Transverse colon (tissue), 4 donors: ENCODE results near the gene GPC5. TPM values are rescaled to one million over a fixed set of nuclear protein-coding genes. Genes with fewer than 3 reads are reported as not detected.

ENCODE experiments used
- DNase-seq: peaks from one replicate; pipeline ENCODE4 v3.0.0-alpha.2; 2019
- H3K27ac ChIP-seq, 4 donors: fragments of 200-600 bp; sonication (generic); 2 replicates each; pipeline ENCODE4 v1.5.1; 2016 to 2018; ENCODE audit warnings: inconsistent platforms in 4 of 4
- H3K27me3 ChIP-seq: fragments of 200-600 bp; sonication (generic); 2 replicates; pipeline ENCODE4 v1.5.1; 2017; ENCODE audit warnings: inconsistent platforms
- H3K36me3 ChIP-seq, 4 donors: fragments of 200-600 bp; sonication (generic); 2 replicates each; pipeline ENCODE4 v1.5.1; 2017 to 2019; ENCODE audit warnings: inconsistent platforms in 4 of 4
- H3K4me1 ChIP-seq, 4 donors: fragments of 200-600 bp; sonication (generic); 2 replicates each; pipeline ENCODE4 v1.5.1; 2017 to 2020; ENCODE audit warnings: inconsistent platforms in 4 of 4
- H3K4me3 ChIP-seq, 4 donors: fragments of 200-600 bp; sonication (generic); 1 replicate in 1 of 4; 2 replicates in 3 of 4; pipeline versions ENCODE4 v1.5.1 to v1.6.1; 2017 to 2019; ENCODE audit warnings: inconsistent platforms in 4 of 4
- H3K9me3 ChIP-seq, 2 donors: fragments of 200-600 bp; sonication (generic); 2 replicates each; pipeline ENCODE4 v1.5.1; 2017 to 2019; ENCODE audit warnings: inconsistent platforms in 2 of 2
- EP300 ChIP-seq: sonication (generic); formaldehyde crosslinking; IDR thresholded peaks from one replicate; pipeline ENCODE4 v1.6.1; 2017; ENCODE audit warnings: antibody characterized with exemption, low read depth
- POLR2A ChIP-seq: fragments of 450-650 bp; IDR thresholded peaks from one replicate; pipeline ENCODE4 v1.6.1; 2016; ENCODE audit warnings: antibody characterized with exemption, mild to moderate bottlenecking, moderate library complexity
- POLR2AphosphoS5 ChIP-seq, 3 donors: sonication (generic); formaldehyde crosslinking; IDR thresholded peaks; one replicate each; pipeline ENCODE4 v1.6.1; 2016; ENCODE audit warnings: antibody characterized with exemption in 3 of 3
- WGBS, 2 donors: methylation state at CpG; one replicate each; pipeline ENCODE4 v1.1.5; 2018; ENCODE audit warnings: low coverage in 1 of 2; 5-methylcytosine and 5-hydroxymethylcytosine counted together
- in situ Hi-C, 4 donors: fragments of 200-750 bp; cut with MboI; loops; one replicate each; pipeline versions ENCODE4 v1.15.0 to v1.15.1; 2017; ENCODE audit warnings: low sequenced_read_pairs in 3 of 4, low pct_ligation_motif_present in 1 of 4, low pct_unique_long_range_greater_than_20kb in 1 of 4
- intact Hi-C: fragments of 100-400 bp; cut with DNase I; formaldehyde crosslinking; loops from one replicate; pipeline ENCODE4 v1.15.1; 2023; ENCODE audit warnings: low total_unique reads
- total RNA-seq, 4 donors: library from RNA; depleted of rRNA; stranded (reverse); fragments of >200 nt; gene quantifications; one replicate each; pipeline ENCODE4 v1.1.0, GENCODE V29; 2016
- TF ChIP-seq, protein P1 (sequence below), 5 experiments: fragments of 200-600 bp in 3 of 5; fragments of 450-650 bp in 2 of 5; sonication (generic) in 3 of 5; IDR thresholded peaks; 1 replicate in 2 of 5; 2 replicates in 3 of 5; pipeline ENCODE4 v1.5.1; 2016 to 2017; ENCODE audit warnings: antibody characterized with exemption in 5 of 5, inconsistent platforms in 3 of 5, mild to moderate bottlenecking in 2 of 5, moderate library complexity in 1 of 5

Gene GPC5
- total RNA-seq, 4 donors from 2014 or later: 0.48 to 1.4 TPM; not detected in 2

DNA sequence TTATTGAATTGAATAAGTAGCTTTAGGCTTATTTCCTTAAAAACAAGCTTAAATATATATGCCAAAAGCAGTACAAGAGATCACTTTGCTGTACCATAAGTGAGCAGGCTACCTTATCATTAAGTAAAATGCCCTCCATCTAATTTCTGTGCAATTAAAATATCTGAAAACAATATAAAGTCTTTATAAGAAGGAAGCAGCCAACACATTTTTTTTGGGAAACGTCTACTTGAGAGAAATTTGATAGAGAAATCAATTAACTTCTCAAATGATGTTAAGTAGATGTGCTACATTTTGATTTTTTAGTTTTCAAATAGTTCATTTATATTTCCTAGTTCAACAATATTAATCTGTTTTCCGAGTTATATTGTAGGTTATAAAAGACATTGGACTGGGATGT lies 52.5 kb downstream of the GPC5 start:
- no peaks in the 10 kb centered on the region for H3K9me3 ChIP-seq
- intact Hi-C loops (no loop called here), in situ Hi-C loops (no loop called here)
- no peaks in the 10 kb centered on the region for H3K36me3 ChIP-seq
- no peaks in the 10 kb centered on the region for H3K27me3 ChIP-seq
- DNase-seq: no peak
- TF ChIP-seq POLR2A: no peak
- no peak for TF ChIP-seq EP300
- TF ChIP-seq POLR2AphosphoS5 (IDR thresholded peaks at IDR 0.05): no peak
- TF ChIP-seq, protein P1, sequence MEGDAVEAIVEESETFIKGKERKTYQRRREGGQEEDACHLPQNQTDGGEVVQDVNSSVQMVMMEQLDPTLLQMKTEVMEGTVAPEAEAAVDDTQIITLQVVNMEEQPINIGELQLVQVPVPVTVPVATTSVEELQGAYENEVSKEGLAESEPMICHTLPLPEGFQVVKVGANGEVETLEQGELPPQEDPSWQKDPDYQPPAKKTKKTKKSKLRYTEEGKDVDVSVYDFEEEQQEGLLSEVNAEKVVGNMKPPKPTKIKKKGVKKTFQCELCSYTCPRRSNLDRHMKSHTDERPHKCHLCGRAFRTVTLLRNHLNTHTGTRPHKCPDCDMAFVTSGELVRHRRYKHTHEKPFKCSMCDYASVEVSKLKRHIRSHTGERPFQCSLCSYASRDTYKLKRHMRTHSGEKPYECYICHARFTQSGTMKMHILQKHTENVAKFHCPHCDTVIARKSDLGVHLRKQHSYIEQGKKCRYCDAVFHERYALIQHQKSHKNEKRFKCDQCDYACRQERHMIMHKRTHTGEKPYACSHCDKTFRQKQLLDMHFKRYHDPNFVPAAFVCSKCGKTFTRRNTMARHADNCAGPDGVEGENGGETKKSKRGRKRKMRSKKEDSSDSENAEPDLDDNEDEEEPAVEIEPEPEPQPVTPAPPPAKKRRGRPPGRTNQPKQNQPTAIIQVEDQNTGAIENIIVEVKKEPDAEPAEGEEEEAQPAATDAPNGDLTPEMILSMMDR (IDR thresholded peaks at IDR 0.05): no peak
- H3K27ac ChIP-seq: no peak overlapping the region
- H3K4me3 ChIP-seq: no peak overlapping the region
- 53 to 57% methylated on average over 2 of the region's 2 CpGs for WGBS, 2 donors
- no peaks in the 10 kb centered on the region for H3K4me1 ChIP-seq

DNA sequence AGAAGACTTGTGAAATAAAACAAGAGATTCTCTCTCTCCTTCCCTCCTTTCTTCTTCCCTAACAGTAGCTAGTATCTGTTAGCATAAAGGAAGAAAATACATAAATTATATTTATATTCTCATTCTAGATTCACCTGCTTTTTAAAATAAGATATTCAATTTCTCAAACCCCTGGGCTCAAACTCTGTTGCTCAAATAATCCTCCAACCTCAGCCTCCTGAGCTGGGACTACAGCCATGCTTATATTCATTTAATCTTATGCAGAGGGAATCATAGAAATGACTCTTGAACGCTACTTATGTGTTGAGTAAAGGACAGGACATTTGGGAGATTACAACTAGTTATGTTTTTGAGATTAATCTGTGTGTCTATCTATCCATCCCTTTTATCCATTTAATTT lies 56.2 kb downstream of the GPC5 start:
- intact Hi-C loops: no loop called here
- TF ChIP-seq, protein P1 (IDR thresholded peaks at IDR 0.05): no peak
- no peak for TF ChIP-seq EP300
- no peak for TF ChIP-seq POLR2AphosphoS5 (IDR thresholded peaks at IDR 0.05)
- TF ChIP-seq POLR2A: no peak
- 57 to 79% methylated on average over 1 of the region's 1 CpG for WGBS, 2 donors
- H3K27me3 ChIP-seq: no peaks in the 10 kb centered on the region
- in situ Hi-C loops: no loop called here
- no peaks in the 10 kb centered on the region for H3K4me1 ChIP-seq
- no peaks in the 10 kb centered on the region for H3K9me3 ChIP-seq
- no peak overlapping the region for H3K27ac ChIP-seq
- no peak overlapping the region for H3K4me3 ChIP-seq
- DNase-seq: no peak
- H3K36me3 ChIP-seq: no peaks in the 10 kb centered on the region

DNA sequence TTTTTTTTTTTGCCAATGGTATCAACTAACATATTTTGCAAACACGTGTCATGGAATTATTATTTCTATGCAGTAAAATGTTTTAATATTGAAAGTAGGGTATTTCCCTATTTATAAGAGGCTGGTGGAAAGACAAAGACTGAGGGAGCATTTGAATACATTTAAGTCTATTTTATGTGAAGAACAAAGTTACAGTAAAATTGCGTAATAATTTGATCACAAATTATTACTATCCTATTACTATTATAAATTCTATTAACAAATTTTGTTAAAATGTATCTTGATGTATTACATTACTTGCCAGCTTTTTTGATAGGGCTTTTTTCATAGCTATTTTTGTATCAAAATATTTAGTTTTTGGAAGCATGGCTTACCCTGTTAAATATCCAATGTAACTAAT lies 58.4 kb downstream of the GPC5 start:
- DNase-seq: no peak
- Histone ChIP-seq H3K4me3 (no peak overlapping the region), H3K27ac (no peak overlapping the region), H3K4me1 (no peaks in the 10 kb centered on the region), H3K27me3 (no peaks in the 10 kb centered on the region), H3K9me3 (no peaks in the 10 kb centered on the region), H3K36me3 (no peaks in the 10 kb centered on the region)
- in situ Hi-C loops: no loop called here
- 79 to 89% methylated on average over 2 of the region's 2 CpGs for WGBS, 2 donors
- TF ChIP-seq POLR2AphosphoS5 (IDR thresholded peaks at IDR 0.05): no peak
- no peak for TF ChIP-seq POLR2A
- no peak for TF ChIP-seq EP300
- TF ChIP-seq, protein P1 (IDR thresholded peaks at IDR 0.05): no peak
- intact Hi-C loops: no loop called here

DNA sequence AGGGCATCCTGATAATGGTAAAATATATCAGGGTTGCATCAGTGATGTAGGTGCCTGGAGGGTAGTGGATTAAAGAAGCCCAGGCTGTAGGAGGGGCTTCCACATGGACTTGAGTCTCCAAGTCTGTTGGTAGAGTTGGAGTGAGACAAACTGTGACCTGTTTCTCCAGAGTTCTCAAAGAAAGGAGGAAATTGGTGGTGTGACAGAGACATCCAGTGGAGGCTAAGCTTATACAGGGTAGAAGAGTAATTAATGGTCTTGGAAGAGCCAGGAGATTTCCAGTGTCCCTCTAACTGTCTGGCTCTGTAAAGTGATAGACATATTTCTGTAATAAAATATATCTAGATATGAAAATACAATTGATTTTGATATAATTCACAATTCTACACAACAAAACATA lies 61.1 kb downstream of the GPC5 start:
- H3K9me3 ChIP-seq: no peaks in the 10 kb centered on the region
- no peaks in the 10 kb centered on the region for H3K27me3 ChIP-seq
- intact Hi-C loops: no loop called here
- no peak for TF ChIP-seq EP300
- H3K27ac ChIP-seq: no peak overlapping the region
- DNase-seq: no peak
- H3K36me3 ChIP-seq: no peaks in the 10 kb centered on the region
- H3K4me1 ChIP-seq: no peaks in the 10 kb centered on the region
- no peak overlapping the region for H3K4me3 ChIP-seq
- in situ Hi-C loops: no loop called here

DNA sequence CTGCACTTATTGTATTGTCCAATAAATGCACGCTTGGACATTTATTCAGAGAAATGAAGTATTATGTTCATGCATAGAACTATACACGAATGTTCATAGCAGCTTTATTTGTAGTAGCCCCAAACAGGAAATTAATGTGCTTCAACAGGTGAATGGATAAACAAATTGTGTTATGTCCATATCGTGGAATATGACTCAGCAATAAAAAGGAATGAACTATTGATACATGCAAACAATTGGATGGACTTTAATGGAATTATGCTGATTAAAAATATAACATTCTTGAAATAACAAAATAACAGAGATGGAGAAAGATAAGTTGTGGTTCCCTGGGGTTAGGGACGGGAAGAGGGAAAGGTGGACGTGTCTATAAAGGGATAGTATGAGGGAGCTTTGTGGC lies 65.9 kb downstream of the GPC5 start:
- TF ChIP-seq POLR2A (no peak), POLR2AphosphoS5 (IDR thresholded peaks at IDR 0.05) (no peak), EP300 (no peak)
- Histone ChIP-seq H3K27ac (no peak overlapping the region), H3K4me3 (no peak overlapping the region), H3K9me3 (no peaks in the 10 kb centered on the region), H3K27me3 (no peaks in the 10 kb centered on the region), H3K4me1 (no peaks in the 10 kb centered on the region), H3K36me3 (no peaks in the 10 kb centered on the region)
- 80% methylated on average over 5 of the region's 5 CpGs for WGBS, 2 donors
- intact Hi-C loops (no loop called here), in situ Hi-C loops (no loop called here)
- DNase-seq: no peak
